C4-2B (cell line): ENCODE measurements around the gene YIPF6.

Experiments
- CTCF ChIP-seq: fragments of 450-650 bp; conservative IDR thresholded peaks from 2 replicates; pipeline ENCODE4 v1.5.1; 2017; ENCODE audit warnings: mild to moderate bottlenecking
- ZFX ChIP-seq: fragments of 450-650 bp; IDR thresholded peaks from 2 replicates; pipeline ENCODE4 v1.6.1; 2017

- TF ChIP-seq CTCF (no peak), ZFX (no peak)
These were observed 7.8 kb downstream of the YIPF6 start for GRCh38 chrX:68506649-68507048.
